CD1c-positive myeloid dendritic cell (primary cell): ENCODE results near the gene IMPDH1.
A peak's percentile ranks its signal among the peaks of the same experiment; 100 is the strongest.
"Not testable (repeated sequence)": the region's sequence is repeated elsewhere in the genome, so short reads cannot be mapped to it uniquely, and the experiment has no call there.

Source experiments
- DNase-seq: peaks from one replicate; pipeline ENCODE4 v3.0.0-alpha.2; 2016; ENCODE audit errors: extremely low spot score

IMPDH1 gene

DNA sequence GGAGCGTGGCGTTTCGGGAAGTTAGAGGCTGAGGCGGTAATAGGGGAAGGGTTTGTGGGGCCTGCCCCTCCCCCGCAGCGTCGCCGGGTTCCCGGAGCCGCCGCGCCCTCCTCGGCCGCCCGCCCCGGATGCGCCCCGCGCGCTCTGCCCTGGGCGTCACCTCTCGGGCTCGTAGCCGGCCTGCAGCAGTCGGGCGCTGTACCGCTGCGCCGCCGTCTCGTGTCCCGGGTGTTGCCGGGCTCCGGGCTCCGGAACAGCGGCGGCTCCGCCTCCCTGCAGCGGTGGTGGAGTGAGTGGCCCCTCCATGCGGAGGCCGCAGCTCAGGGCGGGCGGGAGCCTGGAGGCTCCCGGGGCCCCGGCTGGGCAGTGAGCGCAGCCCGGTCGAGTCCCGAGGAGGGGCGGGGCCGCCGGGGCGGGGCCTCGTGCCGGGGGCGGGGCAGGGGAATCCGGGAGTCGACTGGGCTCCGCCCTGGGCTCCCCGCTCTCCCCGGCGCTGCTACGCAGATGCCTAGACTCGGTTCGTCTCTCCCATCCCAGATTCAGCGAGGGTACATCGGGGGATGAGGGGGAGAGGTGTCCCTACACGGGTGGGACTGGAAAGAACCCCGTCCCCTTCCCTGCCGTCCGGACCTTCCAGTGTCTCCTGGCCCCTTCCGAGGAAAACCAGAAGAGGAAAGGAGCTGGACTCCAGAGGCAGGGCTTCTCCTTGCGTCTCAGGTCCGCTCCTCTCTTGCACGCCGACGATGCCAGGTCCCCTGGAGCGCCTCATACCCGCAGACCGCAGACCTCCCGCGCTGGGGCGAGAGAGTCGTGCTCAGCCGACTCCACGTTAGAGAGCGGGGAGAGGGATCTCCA, at the start of gene IMPDH1:
TSS of gene IMPDH1 (minus strand) at position 387 of the 855 bp plus-strand sequence. CDS start at position 306, 81 bp downstream.
- DNase-seq, result peak; percentile 92

- DNase-seq, result peak; percentile 75
These were observed 49.7 kb upstream of the IMPDH1 start for GRCh38 chr7:128459394-128459878.

GRCh38 chr7:128458956-128459355, 49.2 kb upstream of the IMPDH1 start:
- DNase-seq, result no peak

DNA sequence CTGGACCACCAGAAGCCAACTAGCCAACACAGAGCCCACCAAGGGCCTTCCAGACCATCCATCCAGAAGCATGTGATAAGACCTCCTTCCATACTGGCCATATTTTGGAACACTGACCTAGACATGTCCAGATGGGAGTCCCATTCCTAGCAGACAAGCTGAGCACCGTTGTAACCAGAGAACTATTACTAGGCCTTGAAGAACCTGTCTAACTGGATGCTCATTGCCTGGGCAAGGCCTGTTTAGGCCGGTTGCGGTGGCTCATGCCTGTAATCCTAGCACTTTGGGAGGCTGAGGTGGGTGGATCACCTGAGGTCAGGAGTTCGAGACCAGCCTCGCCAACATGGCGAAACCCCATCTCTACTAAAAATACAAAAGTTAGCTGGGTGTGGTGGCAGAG, 47.6 kb upstream of the IMPDH1 start:
- DNase-seq, result not testable (repeated sequence)

DNA sequence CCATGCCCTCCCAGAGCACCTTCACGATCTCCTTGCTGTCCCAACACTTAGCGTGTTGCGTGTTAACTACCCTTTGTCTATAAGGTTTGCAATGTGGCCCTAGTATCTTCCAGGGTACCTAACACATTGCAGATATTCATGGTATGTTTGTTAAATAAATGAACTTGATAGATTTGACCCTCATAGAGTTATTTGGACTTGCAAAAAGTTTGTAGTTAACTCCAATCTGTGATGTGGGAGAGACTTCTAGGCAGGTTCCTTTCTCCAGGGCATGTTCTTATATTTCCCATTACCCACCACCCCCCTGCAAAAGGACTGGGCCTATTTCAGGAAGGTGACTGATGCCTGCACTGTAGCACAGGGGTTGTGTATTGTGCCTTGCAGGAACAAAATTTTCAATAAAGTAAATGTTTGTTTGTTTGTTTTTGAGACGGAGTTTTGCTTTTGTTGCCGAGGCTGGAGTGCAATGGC, 46.5 kb upstream of the IMPDH1 start:
- DNase-seq, result no peak

GRCh38 chr7:128455543-128456254, 45.9 kb upstream of the IMPDH1 start, which contains the start of gene HILPDA:
Gene HILPDA, plus strand, starts transcription at chr7:128455878. Its CDS starts 1,391 bp downstream, at chr7:128457269.
- peak; percentile 98 for DNase-seq

DNA sequence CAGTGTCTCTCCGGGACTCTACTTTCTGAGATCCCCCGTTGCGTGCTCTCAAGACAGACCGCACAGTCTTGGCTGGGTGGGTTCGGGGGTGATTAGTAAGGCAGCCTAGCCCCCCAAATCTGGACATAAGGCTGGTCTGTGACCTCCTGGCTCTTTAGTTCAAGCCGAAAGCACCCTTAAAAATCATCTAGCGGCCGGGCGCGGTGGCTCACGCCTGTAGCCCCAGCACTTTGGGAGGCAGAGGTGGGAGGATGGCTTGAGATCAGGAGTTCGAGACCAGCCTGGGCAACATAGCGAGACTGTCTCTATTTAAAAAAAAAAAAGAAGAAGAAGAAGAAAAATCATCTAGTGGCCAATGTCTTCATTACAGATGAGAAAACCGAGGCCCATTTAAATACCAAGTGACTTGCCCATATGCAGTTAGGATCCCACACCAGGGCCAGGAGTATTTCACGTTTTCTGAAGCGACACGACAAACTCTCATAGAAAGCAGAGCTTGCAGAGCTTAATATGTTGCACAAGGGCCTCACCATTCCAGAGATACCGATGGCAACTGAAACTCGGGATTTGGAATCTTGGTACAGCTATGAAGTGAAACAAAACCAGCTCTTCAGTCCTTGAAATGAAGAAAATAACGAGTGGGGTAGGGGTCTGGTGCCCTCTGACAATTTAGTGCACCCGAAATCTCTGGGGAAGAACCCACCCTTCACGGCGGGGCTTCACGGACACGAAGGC, 45.2 kb upstream of the IMPDH1 start:
- DNase-seq, result peak; percentile 23

DNA sequence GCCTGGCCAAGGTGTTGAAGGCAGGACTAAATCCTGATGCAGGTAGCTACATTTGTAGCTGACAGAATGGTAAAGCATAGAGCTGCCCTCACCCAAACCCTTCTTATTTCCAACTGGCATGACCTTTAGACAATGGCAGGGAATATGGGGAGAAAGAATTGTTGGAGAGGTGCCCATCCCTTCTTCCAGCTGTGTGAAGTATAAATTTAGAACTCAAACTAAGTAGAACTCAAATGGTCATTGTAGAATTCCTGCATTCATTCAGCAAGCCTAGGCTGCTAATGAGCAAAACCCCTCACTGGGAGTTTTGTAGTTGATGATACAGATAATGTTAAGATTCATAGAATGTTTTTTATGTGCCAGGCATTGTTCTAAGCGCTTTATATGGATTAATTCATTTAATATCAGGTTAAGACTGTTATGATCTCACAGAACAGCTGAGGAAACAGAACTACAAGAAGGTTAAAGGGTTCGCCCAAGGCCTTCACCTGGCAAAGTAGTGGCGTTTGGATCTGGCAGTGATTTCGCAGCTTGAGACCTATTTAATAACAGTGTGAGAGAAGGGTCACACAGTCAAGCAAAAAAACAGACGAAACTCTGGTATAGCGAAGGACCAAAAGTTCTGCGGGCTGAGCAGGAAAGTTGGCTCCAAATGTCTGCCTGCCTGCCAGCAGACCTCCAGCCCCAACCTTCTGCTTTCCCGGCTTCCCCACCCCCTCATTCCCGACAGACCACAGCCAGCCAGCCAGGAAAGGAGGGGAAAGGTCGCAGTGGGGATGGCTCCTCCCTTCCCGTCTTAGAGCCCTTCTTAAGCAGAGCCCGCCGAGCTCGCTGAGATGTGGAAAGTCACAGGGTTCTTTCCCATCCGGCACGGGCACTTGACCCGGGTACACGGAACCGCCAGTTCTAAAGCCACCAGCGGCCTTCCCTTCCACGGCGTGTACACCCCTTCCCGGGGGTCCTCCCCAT, 44.3 kb upstream of the IMPDH1 start:
- DNase-seq, result no peak

DNA sequence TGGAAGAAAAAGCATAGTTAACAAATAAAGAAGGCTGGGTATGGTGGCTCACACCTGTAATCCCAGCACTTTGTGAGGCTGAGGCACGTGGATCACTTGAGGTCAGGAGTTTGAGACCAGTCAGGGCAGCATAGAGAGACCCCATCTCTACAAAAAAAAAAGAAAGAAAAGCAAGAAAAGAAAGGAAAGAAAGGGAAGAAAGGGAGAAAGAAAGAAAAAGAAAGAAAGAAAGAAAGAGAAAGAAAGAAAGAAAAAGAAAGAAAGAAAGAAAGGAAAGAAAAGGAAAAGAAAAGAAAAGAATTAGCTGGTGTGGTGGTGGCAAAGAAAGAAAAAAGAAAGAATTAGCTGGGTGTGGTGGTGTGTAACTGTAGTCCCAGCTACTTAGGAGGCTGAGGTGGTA, 42.8 kb upstream of the IMPDH1 start:
- no peak for DNase-seq

GRCh38 chr7:128450913-128451312, 41.1 kb upstream of the IMPDH1 start:
- no peak for DNase-seq

GRCh38 chr7:128450409-128450808, 40.6 kb upstream of the IMPDH1 start:
- DNase-seq, result peak; percentile 55

DNA sequence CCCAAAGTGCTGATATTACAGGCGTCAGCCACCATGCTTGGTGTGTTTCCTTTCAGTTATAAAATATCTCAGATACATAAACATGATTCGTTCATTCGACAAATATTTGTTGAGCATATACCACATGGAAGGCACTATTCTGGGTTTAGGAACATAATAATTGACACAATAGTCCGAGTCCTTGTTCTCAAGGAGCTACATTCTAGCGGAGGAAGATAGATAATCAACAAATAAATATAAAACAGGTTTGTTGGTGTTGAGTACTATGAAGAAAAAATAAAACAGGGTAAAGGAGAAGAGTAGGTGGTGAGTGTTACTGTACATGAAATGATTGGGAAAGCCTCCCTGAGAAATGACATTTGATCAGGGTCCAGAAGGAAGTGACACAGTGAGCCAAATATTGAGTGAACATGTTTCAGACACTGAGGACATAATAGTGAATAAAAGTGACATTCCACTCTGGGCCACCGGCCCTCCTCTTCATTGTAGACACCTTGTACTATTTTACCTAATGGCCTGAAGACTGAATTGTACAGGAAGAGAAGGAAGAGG, 39.0 kb upstream of the IMPDH1 start:
- peak; percentile 29 for DNase-seq

DNA sequence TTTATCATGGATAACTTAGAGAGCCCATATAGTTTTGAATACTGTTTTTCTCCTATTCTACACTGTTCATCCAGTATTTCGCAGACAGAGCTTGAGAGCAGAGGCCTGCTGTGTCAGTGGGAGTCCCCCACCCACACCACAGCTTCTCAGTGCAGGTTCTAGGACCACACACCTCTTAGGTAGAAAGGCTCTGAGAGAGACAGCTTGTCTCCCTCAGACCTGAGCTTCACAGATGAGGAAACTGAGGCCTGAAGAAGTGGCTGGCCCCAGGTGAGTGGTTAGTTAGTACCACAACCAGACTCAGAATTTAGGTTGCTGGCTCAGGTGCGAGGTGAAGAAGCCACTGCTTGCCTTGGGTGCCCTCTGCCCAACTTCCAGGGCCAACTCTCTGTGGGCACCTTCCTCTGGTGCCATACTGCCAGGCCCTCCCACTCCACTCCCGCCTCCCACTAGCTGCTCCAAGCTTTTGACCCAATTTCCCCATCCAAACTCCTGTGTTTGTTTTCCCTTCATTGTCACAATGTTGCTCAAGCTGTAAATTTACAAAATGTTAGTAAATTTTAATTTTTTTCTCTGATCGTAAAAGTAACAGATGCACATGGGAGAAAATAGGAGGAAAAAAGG, 38.3 kb upstream of the IMPDH1 start:
- no peak for DNase-seq

GRCh38 chr7:128446306-128446705, 36.5 kb upstream of the IMPDH1 start:
- DNase-seq, result no peak

DNA sequence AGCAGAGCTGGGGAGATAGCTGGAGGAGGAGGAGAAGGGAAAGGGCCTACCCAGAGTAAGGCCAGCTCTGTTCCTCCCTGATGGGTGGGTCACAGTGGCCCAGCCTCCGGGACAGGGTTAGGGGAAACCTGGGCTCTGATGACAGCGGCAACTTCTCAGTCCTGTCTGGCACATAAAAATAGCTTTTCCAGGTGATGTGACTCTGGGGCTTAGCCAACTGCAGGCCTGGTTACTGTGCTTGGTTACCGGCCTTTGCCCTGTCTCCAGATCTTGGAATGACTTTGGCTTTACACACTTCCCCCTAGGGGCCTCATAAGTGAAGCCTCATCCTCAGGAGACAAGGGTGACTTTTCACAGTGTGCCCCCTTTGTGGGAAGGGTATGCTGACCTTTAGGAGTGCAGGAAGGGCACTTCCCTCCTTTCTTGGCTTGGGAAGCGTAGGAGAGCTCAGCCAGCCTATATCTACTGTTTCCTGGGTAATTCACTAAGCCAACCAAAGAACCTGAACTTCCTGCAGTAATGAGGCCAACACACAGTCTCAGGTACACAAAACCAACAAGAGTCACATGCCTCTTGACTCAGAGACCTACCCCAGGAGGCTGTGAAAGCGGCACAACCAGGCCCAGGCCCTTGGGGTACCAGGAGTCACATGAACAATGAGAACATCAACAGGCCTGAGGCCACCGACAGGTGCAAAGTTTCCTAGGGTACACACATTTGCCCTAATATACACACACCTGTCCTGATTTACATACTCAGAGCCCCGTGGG, 34.2 kb upstream of the IMPDH1 start:
- no peak for DNase-seq

GRCh38 chr7:128442356-128442755, 32.6 kb upstream of the IMPDH1 start:
- no peak for DNase-seq

- DNase-seq, result peak; percentile 75
These were observed 27.9 kb upstream of the IMPDH1 start for GRCh38 chr7:128437426-128438332.

- DNase-seq, result no peak
These were observed 25.5 kb upstream of the IMPDH1 start for GRCh38 chr7:128435327-128435686.
